Measurements from ENCODE around the gene CDH4. TPM values are rescaled to one million over a fixed set of nuclear protein-coding genes. Genes with fewer than 3 reads are reported as not detected.

Gene CDH4
- total RNA-seq, 6 experiments from 2014 or later: 5.8 to 12.8 (median 10.9) TPM

DNA sequence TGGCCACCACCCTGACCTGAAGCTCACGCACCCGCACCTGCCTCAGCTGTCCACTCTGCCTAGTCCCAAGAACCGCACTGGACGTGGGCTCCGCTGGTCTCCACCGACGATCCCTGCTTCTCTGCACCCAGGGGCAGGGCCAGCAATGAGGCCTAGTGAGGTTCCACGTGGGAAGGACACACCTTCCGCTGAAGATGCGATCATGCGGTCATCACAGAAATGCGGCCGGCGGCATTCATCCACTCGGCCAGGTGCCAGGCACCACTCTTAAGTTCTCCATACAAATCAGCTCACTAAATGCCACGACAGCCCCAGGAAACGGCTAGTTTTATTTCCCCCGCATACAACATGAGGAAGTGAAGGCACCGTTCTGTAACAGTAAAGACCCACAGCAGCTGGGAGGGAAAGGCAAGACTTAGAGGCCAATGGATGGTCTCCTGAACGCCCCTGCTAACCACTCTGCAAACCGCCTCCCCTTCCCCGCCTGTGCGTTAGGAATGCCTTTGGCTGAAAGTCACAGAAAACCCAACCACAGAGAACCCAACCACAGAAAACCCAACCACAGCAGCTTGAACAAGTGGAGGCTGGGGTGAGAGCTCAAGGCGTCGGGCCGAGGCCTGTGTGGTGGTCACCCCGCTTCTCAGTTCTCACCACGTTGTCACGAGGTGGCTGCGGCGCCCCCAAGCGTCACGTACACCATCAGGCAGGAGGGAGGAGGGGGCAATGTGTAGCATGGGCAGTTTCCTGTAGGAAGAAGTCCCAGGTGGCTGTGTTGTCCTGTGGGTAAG, 609.2 kb downstream of the CDH4 start:
- Mint-ChIP-seq H3K4me1 (ENCODE audit: low read depth) (no peaks in the 10 kb centered on the region), H3K36me3 (ENCODE audit: low read depth) (no peaks in the 10 kb centered on the region), H3K27me3 (ENCODE audit: insufficient read depth) (peaks cover 3% of the 10 kb centered on the region; the same call in 1 of the 2 replicates), H3K4me3 (no peak overlapping the region), H3K27ac (no peak overlapping the region), H3K9me3 (peaks cover 5% of the 10 kb centered on the region; the same call in 1 of the 2 replicates)
- no peak for DNase-seq
- TF ChIP-seq, protein P1, sequence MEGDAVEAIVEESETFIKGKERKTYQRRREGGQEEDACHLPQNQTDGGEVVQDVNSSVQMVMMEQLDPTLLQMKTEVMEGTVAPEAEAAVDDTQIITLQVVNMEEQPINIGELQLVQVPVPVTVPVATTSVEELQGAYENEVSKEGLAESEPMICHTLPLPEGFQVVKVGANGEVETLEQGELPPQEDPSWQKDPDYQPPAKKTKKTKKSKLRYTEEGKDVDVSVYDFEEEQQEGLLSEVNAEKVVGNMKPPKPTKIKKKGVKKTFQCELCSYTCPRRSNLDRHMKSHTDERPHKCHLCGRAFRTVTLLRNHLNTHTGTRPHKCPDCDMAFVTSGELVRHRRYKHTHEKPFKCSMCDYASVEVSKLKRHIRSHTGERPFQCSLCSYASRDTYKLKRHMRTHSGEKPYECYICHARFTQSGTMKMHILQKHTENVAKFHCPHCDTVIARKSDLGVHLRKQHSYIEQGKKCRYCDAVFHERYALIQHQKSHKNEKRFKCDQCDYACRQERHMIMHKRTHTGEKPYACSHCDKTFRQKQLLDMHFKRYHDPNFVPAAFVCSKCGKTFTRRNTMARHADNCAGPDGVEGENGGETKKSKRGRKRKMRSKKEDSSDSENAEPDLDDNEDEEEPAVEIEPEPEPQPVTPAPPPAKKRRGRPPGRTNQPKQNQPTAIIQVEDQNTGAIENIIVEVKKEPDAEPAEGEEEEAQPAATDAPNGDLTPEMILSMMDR (IDR thresholded peaks at IDR 0.05): no peak

DNA sequence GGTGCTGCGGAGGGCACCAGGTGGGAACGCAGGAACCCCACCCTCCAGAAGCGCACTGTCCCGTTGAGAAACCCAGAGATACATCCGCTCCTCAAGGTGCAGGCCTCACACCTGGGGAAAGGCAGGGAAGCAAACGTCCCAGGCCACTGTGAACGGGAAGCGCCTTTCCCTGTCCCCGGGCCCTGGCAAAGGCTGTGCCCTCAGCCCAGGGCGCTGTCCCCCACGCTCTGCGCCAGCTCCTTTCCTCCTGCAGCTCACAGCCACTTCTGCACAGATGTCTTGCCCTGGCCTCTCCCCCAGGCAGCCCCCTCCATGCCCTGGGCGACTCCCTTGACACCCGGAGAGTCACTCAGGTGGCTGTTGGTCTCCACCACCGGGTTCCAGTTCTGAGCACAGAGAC, 609.8 kb downstream of the CDH4 start:
- Mint-ChIP-seq H3K4me1 (ENCODE audit: low read depth) (no peaks in the 10 kb centered on the region), H3K4me3 (no peak overlapping the region), H3K36me3 (ENCODE audit: low read depth) (no peaks in the 10 kb centered on the region), H3K27me3 (ENCODE audit: insufficient read depth) (peaks cover 3% of the 10 kb centered on the region; the same call in 1 of the 2 replicates), H3K27ac (no peak overlapping the region), H3K9me3 (peaks cover 5% of the 10 kb centered on the region; the same call in 1 of the 2 replicates)
- DNase-seq: no peak
- TF ChIP-seq, protein P1 (IDR thresholded peaks at IDR 0.05): no peak

DNA sequence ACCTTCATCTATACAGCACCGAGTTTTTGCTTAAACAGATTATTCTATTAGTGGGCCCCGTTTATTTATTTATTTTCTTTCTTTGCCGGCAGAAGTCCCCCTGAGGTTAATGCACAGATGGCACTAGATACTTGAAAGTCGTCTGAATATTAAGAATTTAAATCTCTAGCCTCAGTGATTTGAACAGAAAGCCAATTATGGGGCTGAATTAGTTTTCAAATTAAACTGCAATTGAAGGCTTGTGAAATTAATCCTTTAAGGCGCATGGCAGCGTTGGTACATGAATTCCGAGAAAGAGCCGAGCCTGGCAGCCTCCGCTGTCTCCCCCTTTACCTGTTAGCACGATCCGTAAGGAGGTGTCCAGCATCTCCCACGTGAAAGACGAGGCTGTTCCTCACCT, 610.8 kb downstream of the CDH4 start:
- H3K27me3 Mint-ChIP-seq (ENCODE audit: insufficient read depth): peaks cover 3% of the 10 kb centered on the region; the same call in 1 of the 2 replicates
- no peak for DNase-seq
- no peaks in the 10 kb centered on the region for H3K4me1 Mint-ChIP-seq (ENCODE audit: low read depth)
- no peak overlapping the region for H3K4me3 Mint-ChIP-seq
- TF ChIP-seq, protein P1 (IDR thresholded peaks at IDR 0.05): no peak
- H3K9me3 Mint-ChIP-seq: peaks cover 12% of the 10 kb centered on the region; the same call in 1 of the 2 replicates
- H3K27ac Mint-ChIP-seq: no peak overlapping the region
- H3K36me3 Mint-ChIP-seq (ENCODE audit: low read depth): no peaks in the 10 kb centered on the region

DNA sequence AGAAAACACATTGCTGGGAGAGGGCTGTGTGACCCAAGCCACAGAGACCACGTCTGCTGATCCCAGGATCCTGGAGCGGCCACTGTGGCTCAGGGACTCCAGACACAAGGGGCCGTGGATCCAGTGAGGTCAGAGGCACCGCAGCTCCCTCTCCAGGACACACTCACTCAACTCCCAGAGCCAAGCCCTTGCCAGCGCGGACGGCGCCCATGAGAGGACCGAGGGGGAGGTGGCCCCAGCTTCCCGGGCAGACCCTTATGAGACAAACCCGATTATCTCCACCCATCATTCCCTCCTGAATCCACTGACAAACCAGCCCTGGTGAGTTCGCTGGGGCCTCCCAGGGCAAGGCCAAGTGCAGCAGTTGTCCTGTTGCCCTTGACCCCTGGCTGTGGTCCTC, 612.4 kb downstream of the CDH4 start:
- TF ChIP-seq, protein P1 (IDR thresholded peaks at IDR 0.05): no peak
- Mint-ChIP-seq H3K27ac (no peak overlapping the region), H3K36me3 (ENCODE audit: low read depth) (no peaks in the 10 kb centered on the region), H3K27me3 (ENCODE audit: insufficient read depth) (peaks cover 4% of the 10 kb centered on the region; the same call in 1 of the 2 replicates), H3K4me3 (no peak overlapping the region), H3K9me3 (peaks cover 12% of the 10 kb centered on the region; the same call in 1 of the 2 replicates), H3K4me1 (ENCODE audit: low read depth) (no peaks in the 10 kb centered on the region)
- no peak for DNase-seq

DNA sequence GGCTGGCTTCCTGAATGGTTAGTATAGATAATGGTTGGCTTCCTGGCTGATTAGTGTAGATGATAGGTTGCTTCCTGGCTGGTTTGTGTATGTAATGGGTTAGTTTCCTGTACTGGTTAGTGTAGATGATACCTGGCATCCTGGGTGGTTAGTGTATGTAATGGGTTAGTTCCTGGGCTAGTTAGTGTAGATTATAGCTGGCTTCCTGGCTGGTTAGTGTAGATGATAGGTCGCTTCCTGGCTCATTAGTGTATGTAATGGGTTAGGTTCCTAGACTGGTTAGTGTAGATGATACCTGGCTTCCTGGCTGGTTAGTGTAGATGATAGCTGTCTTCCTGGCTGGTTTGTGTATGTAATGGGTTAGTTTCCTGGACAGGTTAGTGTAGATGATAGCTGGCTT, 613.3 kb downstream of the CDH4 start:
- Mint-ChIP-seq H3K9me3 (peaks cover 13% of the 10 kb centered on the region; the same call in 1 of the 2 replicates), H3K36me3 (ENCODE audit: low read depth) (no peaks in the 10 kb centered on the region), H3K27ac (no peak overlapping the region), H3K4me3 (no peak overlapping the region), H3K4me1 (ENCODE audit: low read depth) (no peaks in the 10 kb centered on the region), H3K27me3 (ENCODE audit: insufficient read depth) (peaks cover 4% of the 10 kb centered on the region; the same call in 1 of the 2 replicates)
- TF ChIP-seq, protein P1 (IDR thresholded peaks at IDR 0.05): no peak
- DNase-seq: no peak
